Cardiac muscle cell (in vitro differentiated cells and primary cell): Measurements from ENCODE around the gene OR2T6. TPM values are rescaled to one million over a fixed set of nuclear protein-coding genes. Genes with fewer than 3 reads are reported as not detected.

ENCODE experiments used
- DNase-seq, 2 donors: peaks; one replicate each; pipeline versions ENCODE4 v3.0.0 to v3.0.0-alpha.2; 2010 to 2017; ENCODE audit warnings: low read depth in 1 of 2, low spot score in 1 of 2
- H3K27ac ChIP-seq: fragments of 200-600 bp; sonication (generic); 2 replicates; pipeline ENCODE4 v1.5.1; 2016
- H3K27me3 ChIP-seq: fragments of 200-600 bp; sonication (generic); 2 replicates; pipeline ENCODE4 v1.6.0; 2016; ENCODE audit warnings: control low read depth
- H3K36me3 ChIP-seq: fragments of 200-600 bp; sonication (generic); 2 replicates; pipeline ENCODE4 v1.5.1; 2016; ENCODE audit warnings: control low read depth
- H3K4me1 ChIP-seq: fragments of 200-600 bp; sonication (generic); 2 replicates; pipeline ENCODE4 v1.8.1; 2017; ENCODE audit warnings: low read depth, mild to moderate bottlenecking, mixed run types
- H3K4me3 ChIP-seq: fragments of 200-600 bp; sonication (generic); 2 replicates; pipeline ENCODE4 v1.5.1; 2016; ENCODE audit warnings: mild to moderate bottlenecking
- H3K9me3 ChIP-seq: fragments of 200-600 bp; sonication (generic); 2 replicates; pipeline ENCODE4 v1.5.1; 2017; ENCODE audit warnings: low read depth, mild to moderate bottlenecking, control low read depth
- polyA plus RNA-seq: library from polyadenylated mRNA; unstranded; fragments of >200 nt; fragmentation: Nextera tagmentation; extraction: Ambion mirVana; gene quantifications from 2 replicates; pipeline ENCODE4 v1.2.1, GENCODE V29; 2016
- total RNA-seq: library from RNA; depleted of rRNA; stranded (reverse); fragments of >200 nt; gene quantifications from 2 replicates; pipeline ENCODE4 v1.2.3, GENCODE V29; 2016
- TF ChIP-seq, protein P1 (sequence below): IDR thresholded peaks from 2 replicates; pipeline ENCODE4 v1.5.1; 2012; ENCODE audit warnings: low read depth, mild to moderate bottlenecking, low read length

The OR2T6 gene
- total and polyA plus RNA-seq, 2 experiments from 2014 or later: not detected

DNA sequence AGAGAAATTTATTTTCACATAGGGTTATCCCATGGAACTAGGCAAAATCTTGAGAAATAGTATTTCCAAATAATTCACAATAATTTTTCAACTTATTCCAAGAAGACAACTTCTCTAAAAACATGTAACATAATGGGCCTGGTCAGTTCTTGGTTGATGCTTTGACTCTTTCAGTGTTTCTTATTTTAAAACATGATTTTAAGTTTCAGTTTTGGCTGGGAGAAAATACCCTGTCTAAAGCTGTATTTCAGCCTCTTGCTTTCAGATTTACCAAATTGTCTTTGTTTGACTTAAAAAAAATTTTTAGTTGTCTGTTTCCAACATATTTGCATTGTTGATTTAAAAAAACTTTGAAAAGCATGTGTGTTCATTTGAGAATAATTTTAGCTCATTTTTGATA lies 8.9 kb upstream of the OR2T6 start:
- Histone ChIP-seq H3K36me3 (no peaks in the 10 kb centered on the region), H3K9me3 (no peaks in the 10 kb centered on the region), H3K27ac (no peak overlapping the region), H3K4me3 (no peak overlapping the region), H3K4me1 (no peaks in the 10 kb centered on the region), H3K27me3 (no peaks in the 10 kb centered on the region)
- DNase-seq: no peak
- TF ChIP-seq, protein P1, sequence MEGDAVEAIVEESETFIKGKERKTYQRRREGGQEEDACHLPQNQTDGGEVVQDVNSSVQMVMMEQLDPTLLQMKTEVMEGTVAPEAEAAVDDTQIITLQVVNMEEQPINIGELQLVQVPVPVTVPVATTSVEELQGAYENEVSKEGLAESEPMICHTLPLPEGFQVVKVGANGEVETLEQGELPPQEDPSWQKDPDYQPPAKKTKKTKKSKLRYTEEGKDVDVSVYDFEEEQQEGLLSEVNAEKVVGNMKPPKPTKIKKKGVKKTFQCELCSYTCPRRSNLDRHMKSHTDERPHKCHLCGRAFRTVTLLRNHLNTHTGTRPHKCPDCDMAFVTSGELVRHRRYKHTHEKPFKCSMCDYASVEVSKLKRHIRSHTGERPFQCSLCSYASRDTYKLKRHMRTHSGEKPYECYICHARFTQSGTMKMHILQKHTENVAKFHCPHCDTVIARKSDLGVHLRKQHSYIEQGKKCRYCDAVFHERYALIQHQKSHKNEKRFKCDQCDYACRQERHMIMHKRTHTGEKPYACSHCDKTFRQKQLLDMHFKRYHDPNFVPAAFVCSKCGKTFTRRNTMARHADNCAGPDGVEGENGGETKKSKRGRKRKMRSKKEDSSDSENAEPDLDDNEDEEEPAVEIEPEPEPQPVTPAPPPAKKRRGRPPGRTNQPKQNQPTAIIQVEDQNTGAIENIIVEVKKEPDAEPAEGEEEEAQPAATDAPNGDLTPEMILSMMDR: no peak

GRCh38 chr1:248372394-248372793 lies 3.2 kb upstream of the OR2T6 start:
- Histone ChIP-seq H3K9me3 (no peaks in the 10 kb centered on the region), H3K4me3 (no peak overlapping the region), H3K27me3 (no peaks in the 10 kb centered on the region), H3K27ac (no peak overlapping the region), H3K36me3 (no peaks in the 10 kb centered on the region), H3K4me1 (no peaks in the 10 kb centered on the region)
- no peak for DNase-seq
- TF ChIP-seq, protein P1: no peak

DNA sequence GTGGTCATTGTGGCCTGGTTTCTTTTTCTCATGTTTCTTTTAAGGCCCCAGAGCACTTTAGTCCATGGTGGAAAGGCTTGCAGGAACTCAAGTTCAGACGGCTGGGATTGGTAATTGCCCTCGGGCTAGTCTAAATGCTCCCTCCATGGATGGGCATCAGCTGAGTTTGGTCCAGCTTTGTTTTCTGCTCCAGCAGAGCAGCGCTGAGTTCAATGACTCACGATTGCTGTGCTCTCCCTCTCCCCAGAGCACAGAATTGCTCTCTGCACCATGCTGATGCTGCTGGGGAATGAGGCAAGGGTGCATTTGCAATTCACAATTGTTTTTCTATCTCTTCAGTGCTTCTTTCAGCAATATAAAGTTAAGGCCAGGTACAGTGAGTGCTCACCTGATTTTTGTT lies 1.8 kb upstream of the OR2T6 start:
- no peak overlapping the region for H3K4me3 ChIP-seq
- TF ChIP-seq, protein P1: no peak
- H3K4me1 ChIP-seq: no peaks in the 10 kb centered on the region
- H3K9me3 ChIP-seq: no peaks in the 10 kb centered on the region
- no peak overlapping the region for H3K27ac ChIP-seq
- H3K36me3 ChIP-seq: no peaks in the 10 kb centered on the region
- H3K27me3 ChIP-seq: no peaks in the 10 kb centered on the region
- no peak for DNase-seq

GRCh38 chr1:248376916-248377315 lies 1.4 kb downstream of the OR2T6 start:
- Histone ChIP-seq H3K9me3 (no peaks in the 10 kb centered on the region), H3K27ac (no peak overlapping the region), H3K27me3 (no peaks in the 10 kb centered on the region), H3K4me3 (no peak overlapping the region), H3K36me3 (no peaks in the 10 kb centered on the region), H3K4me1 (no peaks in the 10 kb centered on the region)
- TF ChIP-seq, protein P1: no peak
- DNase-seq: no peak

DNA sequence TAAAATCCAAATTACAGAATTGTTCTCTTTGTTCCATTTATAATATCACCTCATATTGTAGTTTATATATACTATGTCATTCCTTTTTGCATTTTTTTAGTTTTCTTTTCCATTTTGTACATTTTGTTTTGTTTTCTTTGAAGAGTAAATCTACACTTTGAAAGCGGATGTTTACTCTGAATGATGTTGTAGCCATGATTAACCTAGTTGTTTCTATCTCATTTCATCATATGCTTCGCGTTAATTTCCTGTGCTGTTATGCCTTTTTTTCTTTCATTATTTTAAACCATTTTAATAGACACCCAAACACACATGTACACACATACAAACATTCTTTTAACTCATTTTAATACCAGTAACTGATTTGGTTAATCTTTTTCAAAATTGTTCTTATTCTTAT lies 5.3 kb downstream of the OR2T6 start:
- H3K4me3 ChIP-seq: no peak overlapping the region
- H3K27ac ChIP-seq: no peak overlapping the region
- H3K36me3 ChIP-seq: no peaks in the 10 kb centered on the region
- no peaks in the 10 kb centered on the region for H3K9me3 ChIP-seq
- TF ChIP-seq, protein P1: no peak
- no peaks in the 10 kb centered on the region for H3K4me1 ChIP-seq
- no peaks in the 10 kb centered on the region for H3K27me3 ChIP-seq
- no peak for DNase-seq

GRCh38 chr1:248388426-248388825 lies 12.9 kb downstream of the OR2T6 start:
- H3K36me3 ChIP-seq: no peaks in the 10 kb centered on the region
- H3K9me3 ChIP-seq: no peaks in the 10 kb centered on the region
- no peaks in the 10 kb centered on the region for H3K27me3 ChIP-seq
- no peak overlapping the region for H3K4me3 ChIP-seq
- no peaks in the 10 kb centered on the region for H3K4me1 ChIP-seq
- no peak overlapping the region for H3K27ac ChIP-seq
- DNase-seq: no peak
- TF ChIP-seq, protein P1: no peak
